Measurements from ENCODE around the gene ABTB2.
A peak's percentile ranks its signal among the peaks of the same experiment; 100 is the strongest.

The ABTB2 gene

GRCh38 chr11:34201129-34201528 lies 156.7 kb downstream of the ABTB2 start:
- Mint-ChIP-seq H3K36me3 (ENCODE audit: low read depth) (peaks cover 4% of the 10 kb centered on the region), H3K9me3 (no peaks in the 10 kb centered on the region), H3K27ac (no peak overlapping the region), H3K4me1 (peaks cover 29% of the 10 kb centered on the region), H3K27me3 (no peaks in the 10 kb centered on the region), H3K4me3 (no peak overlapping the region)
- ATAC-seq, result no peak
- DNase-seq, result no peak

GRCh38 chr11:34199525-34199924 lies 158.3 kb downstream of the ABTB2 start:
- ATAC-seq, result no peak
- Mint-ChIP-seq H3K4me1 (peaks cover 29% of the 10 kb centered on the region), H3K9me3 (no peaks in the 10 kb centered on the region), H3K36me3 (ENCODE audit: low read depth) (peaks cover 4% of the 10 kb centered on the region), H3K27me3 (no peaks in the 10 kb centered on the region), H3K27ac (no peak overlapping the region), H3K4me3 (no peak overlapping the region)
- DNase-seq, result no peak

- no peak for DNase-seq
- ATAC-seq, result peak; percentile 50
Observed at GRCh38 chr11:34198523-34198922, 159.3 kb downstream of the ABTB2 start.

GRCh38 chr11:34197256-34197655 lies 160.6 kb downstream of the ABTB2 start:
- Mint-ChIP-seq H3K4me1 (peaks cover 22% of the 10 kb centered on the region), H3K9me3 (no peaks in the 10 kb centered on the region), H3K27me3 (no peaks in the 10 kb centered on the region), H3K4me3 (no peak overlapping the region), H3K27ac (no peak overlapping the region), H3K36me3 (ENCODE audit: low read depth) (peaks cover 3% of the 10 kb centered on the region)
- DNase-seq (no peak), ATAC-seq (no peak)

More at GRCh38 chr11:34198523-34198922, 159.3 kb downstream of the ABTB2 start:
- no peaks in the 10 kb centered on the region for H3K27me3 Mint-ChIP-seq
- H3K4me3 Mint-ChIP-seq, result no peak overlapping the region
- H3K9me3 Mint-ChIP-seq, result no peaks in the 10 kb centered on the region
- no peak overlapping the region for H3K27ac Mint-ChIP-seq
- H3K4me1 Mint-ChIP-seq, result peaks cover 26% of the 10 kb centered on the region
- H3K36me3 Mint-ChIP-seq (ENCODE audit: low read depth), result peaks cover 4% of the 10 kb centered on the region

GRCh38 chr11:34194576-34195335 lies 163.1 kb downstream of the ABTB2 start:
- Mint-ChIP-seq H3K4me1 (peaks cover 15% of the 10 kb centered on the region), H3K9me3 (no peaks in the 10 kb centered on the region), H3K36me3 (ENCODE audit: low read depth) (no peaks in the 10 kb centered on the region)

GRCh38 chr11:34192481-34193401 lies 165.1 kb downstream of the ABTB2 start:
- H3K27me3 Mint-ChIP-seq, result no peaks in the 10 kb centered on the region

More at GRCh38 chr11:34194576-34195335, 163.1 kb downstream of the ABTB2 start:
- no peak for DNase-seq
- no peak overlapping the region for H3K27ac Mint-ChIP-seq
- ATAC-seq, result no peak
- H3K27me3 Mint-ChIP-seq, result no peaks in the 10 kb centered on the region
- no peak overlapping the region for H3K4me3 Mint-ChIP-seq

GRCh38 chr11:34191578-34191977 lies 166.2 kb downstream of the ABTB2 start:
- no peak overlapping the region for H3K4me3 Mint-ChIP-seq
- H3K27me3 Mint-ChIP-seq, result no peaks in the 10 kb centered on the region
- no peak overlapping the region for H3K27ac Mint-ChIP-seq
- no peaks in the 10 kb centered on the region for H3K36me3 Mint-ChIP-seq (ENCODE audit: low read depth)
- ATAC-seq (no peak), DNase-seq (no peak)
- H3K9me3 Mint-ChIP-seq, result no peaks in the 10 kb centered on the region
- H3K4me1 Mint-ChIP-seq, result peaks cover 11% of the 10 kb centered on the region

More at GRCh38 chr11:34192481-34193401, 165.1 kb downstream of the ABTB2 start:
- H3K27ac Mint-ChIP-seq, result no peak overlapping the region
- no peak overlapping the region for H3K4me3 Mint-ChIP-seq
- DNase-seq, result no peak
- peaks cover 12% of the 10 kb centered on the region for H3K4me1 Mint-ChIP-seq
- peak; percentile 86 for ATAC-seq
- no peaks in the 10 kb centered on the region for H3K9me3 Mint-ChIP-seq
- H3K36me3 Mint-ChIP-seq (ENCODE audit: low read depth), result no peaks in the 10 kb centered on the region

GRCh38 chr11:34190192-34191139 lies 167.3 kb downstream of the ABTB2 start:
- DNase-seq, result no peak
- Mint-ChIP-seq H3K4me3 (no peak overlapping the region), H3K36me3 (ENCODE audit: low read depth) (no peaks in the 10 kb centered on the region), H3K4me1 (peaks cover 11% of the 10 kb centered on the region), H3K27ac (no peak overlapping the region), H3K27me3 (no peaks in the 10 kb centered on the region), H3K9me3 (no peaks in the 10 kb centered on the region)
- no peak for ATAC-seq

GRCh38 chr11:34189191-34189590 lies 168.6 kb downstream of the ABTB2 start:
- DNase-seq, result no peak
- Mint-ChIP-seq H3K27ac (no peak overlapping the region), H3K36me3 (ENCODE audit: low read depth) (no peaks in the 10 kb centered on the region)

GRCh38 chr11:34188181-34188580 lies 169.6 kb downstream of the ABTB2 start:
- DNase-seq (no peak), ATAC-seq (no peak)
- no peak overlapping the region for H3K27ac Mint-ChIP-seq
- no peaks in the 10 kb centered on the region for H3K9me3 Mint-ChIP-seq
- no peaks in the 10 kb centered on the region for H3K27me3 Mint-ChIP-seq
- H3K4me1 Mint-ChIP-seq, result peaks cover 14% of the 10 kb centered on the region
- H3K4me3 Mint-ChIP-seq, result no peak overlapping the region
- no peaks in the 10 kb centered on the region for H3K36me3 Mint-ChIP-seq (ENCODE audit: low read depth)

More at GRCh38 chr11:34189191-34189590, 168.6 kb downstream of the ABTB2 start:
- Mint-ChIP-seq H3K4me1 (peaks cover 11% of the 10 kb centered on the region), H3K9me3 (no peaks in the 10 kb centered on the region), H3K27me3 (no peaks in the 10 kb centered on the region), H3K4me3 (no peak overlapping the region)
- no peak for ATAC-seq

- no peaks in the 10 kb centered on the region for H3K9me3 Mint-ChIP-seq
Observed at GRCh38 chr11:34185926-34186841, 171.6 kb downstream of the ABTB2 start.

GRCh38 chr11:34184505-34185015 lies 173.2 kb downstream of the ABTB2 start:
- H3K27me3 Mint-ChIP-seq, result no peaks in the 10 kb centered on the region
- peaks cover 40% of the 10 kb centered on the region for H3K4me1 Mint-ChIP-seq

More at GRCh38 chr11:34185926-34186841, 171.6 kb downstream of the ABTB2 start:
- ATAC-seq (no peak), DNase-seq (no peak)
- Mint-ChIP-seq H3K36me3 (ENCODE audit: low read depth) (no peaks in the 10 kb centered on the region), H3K4me1 (peaks cover 27% of the 10 kb centered on the region), H3K4me3 (no peak overlapping the region), H3K27ac (no peak overlapping the region), H3K27me3 (no peaks in the 10 kb centered on the region)

GRCh38 chr11:34183848-34184391 lies 173.9 kb downstream of the ABTB2 start:
- H3K27ac Mint-ChIP-seq, result no peak overlapping the region
- no peak overlapping the region for H3K4me3 Mint-ChIP-seq
- H3K9me3 Mint-ChIP-seq, result no peaks in the 10 kb centered on the region
- H3K36me3 Mint-ChIP-seq (ENCODE audit: low read depth), result no peaks in the 10 kb centered on the region
- peaks cover 40% of the 10 kb centered on the region for H3K4me1 Mint-ChIP-seq
- H3K27me3 Mint-ChIP-seq, result no peaks in the 10 kb centered on the region
- ATAC-seq (no peak), DNase-seq (no peak)

More at GRCh38 chr11:34184505-34185015, 173.2 kb downstream of the ABTB2 start:
- no peak for ATAC-seq
- H3K4me3 Mint-ChIP-seq, result no peak overlapping the region
- H3K9me3 Mint-ChIP-seq, result no peaks in the 10 kb centered on the region
- no peak overlapping the region for H3K27ac Mint-ChIP-seq
- DNase-seq, result no peak
- H3K36me3 Mint-ChIP-seq (ENCODE audit: low read depth), result no peaks in the 10 kb centered on the region
